Pancreas (tissue), 10 donors: ENCODE data around the gene PEA15. TPM values are rescaled to one million over a fixed set of nuclear protein-coding genes. Genes with fewer than 3 reads are reported as not detected.

Experiments used
- ATAC-seq, 4 donors: fragments of 200-7000 bp; cut with Tn5 transposase; one replicate each; pipeline versions ENCODE4 v1.8.0 to v1.9.1; 2020; ENCODE audit warnings: mild to moderate bottlenecking in 4 of 4, moderate library complexity in 4 of 4
- DNase-seq, 6 donors: peaks; one replicate each; pipeline ENCODE4 v3.0.0-alpha.2; 2020
- FAIRE-seq: peaks from 2 replicates; lab custom pipeline; 2012; peaks lifted over from hg19 to GRCh38; lab: Jason Lieb, UNC
- H3K27ac ChIP-seq, 4 donors: fragments of 200-600 bp; sonication (generic); 1 replicate in 3 of 4; 2 replicates in 1 of 4; pipeline versions ENCODE4 v1.5.0 to v1.8.0; 2020
- H3K27me3 ChIP-seq, 4 donors: fragments of 200-600 bp; one replicate each; pipeline ENCODE4 v1.8.0; 2021
- H3K36me3 ChIP-seq, 3 donors: fragments of 200-600 bp; sonication (generic) in 1 of 3; one replicate each; pipeline versions ENCODE4 v1.5.0 to v1.8.0; 2020 to 2021
- H3K4me1 ChIP-seq, 3 donors: fragments of 200-600 bp; one replicate each; pipeline ENCODE4 v1.8.0; 2021
- H3K4me3 ChIP-seq, 4 donors: fragments of 200-600 bp; sonication (generic) in 2 of 4; one replicate each; pipeline versions ENCODE4 v1.5.0 to v1.8.0; 2020 to 2021
- H3K9me3 ChIP-seq, 4 donors: fragments of 200-600 bp; one replicate each; pipeline ENCODE4 v1.8.0; 2021
- CTCF ChIP-seq, 4 donors: fragments of 200-600 bp; sonication (generic) in 3 of 4; IDR thresholded peaks; one replicate each; pipeline versions ENCODE4 v1.5.0 to v1.8.0; 2021; ENCODE audit warnings: antibody characterized with exemption in 4 of 4
- WGBS, 2 donors: extraction: QIAGEN DNeasy Blood & Tissue Kit; methylation state at CpG; one replicate each; pipeline ENCODE4 v1.1.7; 2013; 5-methylcytosine and 5-hydroxymethylcytosine counted together
- intact Hi-C, 3 donors: fragments of 100-400 bp; cut with DNase I; formaldehyde crosslinking; loops; one replicate each; pipeline versions ENCODE4 v1.11.1 to v1.14.2; 2022
- polyA plus RNA-seq, 2 donors: library from polyadenylated mRNA; stranded (reverse); fragments of 200-250 nt; gene quantifications; one replicate each; pipeline ENCODE4 v1.2.3, GENCODE V29; 2013
- total RNA-seq, 6 donors: library from RNA; stranded (reverse); fragmentation: NEBNext Ultra II Directional in 4 of 6; extraction: Animal tissue kit (Norgen Biotek cat#: 25700) in 4 of 6; gene quantifications; one replicate each; pipeline versions ENCODE4 v1.2.1 to v1.2.4, GENCODE V29; 2021 to 2023
- donor health status: healthy with polysubstance abuse.
- donor health status: DM: no; HTN: no; CAD: no; lungs with moderate emphysema.
- donor health status: DM: no; HTN: no; CAD: no.
- donor health status: control.
- donor health status: control.
- donor health status: Bipolar disorder and iron deficiency.
- donor health status: DM: yes; HTN: yes; CAD: no.
- donor health status: DM: no; HTN: no; CAD: no.
- donor health status: DM: no; HTN: no; CAD: no.
- donor health status: DM: yes; HTN: yes; CAD: no.

The PEA15 gene
- total and polyA plus RNA-seq, 8 donors, result 15.0 to 52.3 (median 30.7) TPM

- WGBS, 2 donors, result 52 to 56% methylated on average over 2 of the region's 2 CpGs
- FAIRE-seq (no peak), DNase-seq (no peak)
These were observed 18.5 kb upstream of the PEA15 start for GRCh38 chr1:160186729-160187128.

GRCh38 chr1:160187407-160187806 lies 17.8 kb upstream of the PEA15 start:
- DNase-seq (no peak), ATAC-seq (no peak), FAIRE-seq (no peak)
- TF ChIP-seq CTCF (IDR thresholded peaks at IDR 0.05), result no peak
- Histone ChIP-seq H3K4me3 (no peak overlapping the region), H3K36me3 (no peaks in the 10 kb centered on the region), H3K27me3 (no peaks in the 10 kb centered on the region), H3K27ac (no peak overlapping the region), H3K4me1 (no peaks in the 10 kb centered on the region), H3K9me3 (no peaks in the 10 kb centered on the region)
- 54 to 62% methylated on average over 7 of the region's 7 CpGs for WGBS, 2 donors
- intact Hi-C loops, result no loop called here

More at GRCh38 chr1:160186729-160187128, 18.5 kb upstream of the PEA15 start:
- no peaks in the 10 kb centered on the region for H3K27me3 ChIP-seq
- no peaks in the 10 kb centered on the region for H3K9me3 ChIP-seq
- no peaks in the 10 kb centered on the region for H3K4me1 ChIP-seq
- no peak overlapping the region for H3K27ac ChIP-seq
- no peak for TF ChIP-seq CTCF (IDR thresholded peaks at IDR 0.05)
- ATAC-seq, result no peak
- intact Hi-C loops, result no loop called here
- no peak overlapping the region for H3K4me3 ChIP-seq
- no peaks in the 10 kb centered on the region for H3K36me3 ChIP-seq

- intact Hi-C loops, result no loop called here
- no peak for TF ChIP-seq CTCF (IDR thresholded peaks at IDR 0.05)
- no peaks in the 10 kb centered on the region for H3K36me3 ChIP-seq
- DNase-seq (no peak), FAIRE-seq (no peak), ATAC-seq (no peak)
- no peak overlapping the region for H3K4me3 ChIP-seq
- WGBS, 2 donors, result 75 to 81% methylated on average over 7 of the region's 7 CpGs
- no peaks in the 10 kb centered on the region for H3K4me1 ChIP-seq
- H3K27ac ChIP-seq, result no peak overlapping the region
- H3K27me3 ChIP-seq, result no peaks in the 10 kb centered on the region
- no peaks in the 10 kb centered on the region for H3K9me3 ChIP-seq
These were observed 16.8 kb upstream of the PEA15 start for GRCh38 chr1:160188341-160188740.

GRCh38 chr1:160189649-160190625 lies 15.2 kb upstream of the PEA15 start, which contains the start of gene CASQ1:
CASQ1 (plus strand) TSS chr1:160190575; CDS start chr1:160190752, 177 bp downstream.
- Histone ChIP-seq H3K27ac (no peak within 1 kb of the TSS), H3K9me3 (no peaks in the 10 kb centered on the region), H3K36me3 (no peaks in the 10 kb centered on the region), H3K4me3 (no peak within 1 kb of the TSS), H3K4me1 (no peaks in the 10 kb centered on the region), H3K27me3 (no peaks in the 10 kb centered on the region)
- FAIRE-seq (no peak), ATAC-seq (no peak), DNase-seq (no peak)
- 53 to 61% methylated on average over 15 of the region's 15 CpGs for WGBS, 2 donors
- TF ChIP-seq CTCF (IDR thresholded peaks at IDR 0.05), result no peak
- intact Hi-C loops, result loop anchor here in 2 of 3 donors (5.0 to 10.0 kb wide), 4 partner anchors 62 to 185 kb away; no protein-coding TSS in a partner anchor
